ENCODE data around the gene NR4A2. TPM values are rescaled to one million over a fixed set of nuclear protein-coding genes. Genes with fewer than 3 reads are reported as not detected.

Gene NR4A2
- total RNA-seq, 1 experiment from 2014 or later: 1.1 TPM

- Histone ChIP-seq H3K36me3 (ENCODE audit: insufficient read depth, low read length, poor library complexity, severe bottlenecking) (no peaks in the 10 kb centered on the region), H3K27ac (ENCODE audit: low read depth, low read length, poor library complexity, severe bottlenecking) (no peak overlapping the region), H3K27me3 (replicated peaks; ENCODE audit: insufficient read depth, low read depth, low read length, poor library complexity) (peaks cover 91% of the 10 kb centered on the region), H3K9me3 (ENCODE audit: low read depth, low read length, poor library complexity, severe bottlenecking) (no peaks in the 10 kb centered on the region), H3K4me1 (ENCODE audit: insufficient read depth, low read length, poor library complexity, severe bottlenecking) (peaks cover 5% of the 10 kb centered on the region), H3K4me3 (ENCODE audit: low read depth, low read length, poor library complexity, severe bottlenecking) (no peak overlapping the region)
- no TSS peak for BruUV-seq (replicated peaks)
- intact Hi-C loops (cut with micrococcal nuclease; ENCODE audit: unreplicated experiment): no loop called here
- CTCF ChIA-PET: no interaction called here
- POLR2A ChIA-PET (ENCODE audit: low non-redundant PET): no interaction called here
- no peak for DNase-seq (ENCODE audit: low spot score)
- TF ChIP-seq CTCF (conservative IDR thresholded peaks at IDR 0.05; ENCODE audit: low read depth, low read length) (no peak), EZH2 (IDR thresholded peaks at IDR 0.05; ENCODE audit: borderline replicate concordance, low read depth, low read length, poor library complexity, severe bottlenecking) (no peak)
Observed at GRCh38 chr2:156319811-156320485, 12.6 kb downstream of the NR4A2 start.

- intact Hi-C loops (cut with micrococcal nuclease; ENCODE audit: unreplicated experiment): no loop called here
- CTCF ChIA-PET: interaction anchor here (0.6 kb wide), 1 partner anchor 18 kb away, joined by 4 read pairs; no protein-coding TSS in a partner anchor
- Histone ChIP-seq H3K36me3 (ENCODE audit: insufficient read depth, low read length, poor library complexity, severe bottlenecking) (no peaks in the 10 kb centered on the region), H3K27me3 (replicated peaks; ENCODE audit: insufficient read depth, low read depth, low read length, poor library complexity) (peaks cover 96% of the 10 kb centered on the region), H3K9me3 (ENCODE audit: low read depth, low read length, poor library complexity, severe bottlenecking) (no peaks in the 10 kb centered on the region), H3K4me1 (ENCODE audit: insufficient read depth, low read length, poor library complexity, severe bottlenecking) (peaks cover 5% of the 10 kb centered on the region), H3K4me3 (ENCODE audit: low read depth, low read length, poor library complexity, severe bottlenecking) (no peak overlapping the region), H3K27ac (ENCODE audit: low read depth, low read length, poor library complexity, severe bottlenecking) (no peak overlapping the region)
- DNase-seq (ENCODE audit: low spot score): no peak
- no peak for TF ChIP-seq EZH2 (IDR thresholded peaks at IDR 0.05; ENCODE audit: borderline replicate concordance, low read depth, low read length, poor library complexity, severe bottlenecking)
- no peak for TF ChIP-seq CTCF (conservative IDR thresholded peaks at IDR 0.05; ENCODE audit: low read depth, low read length)
- BruUV-seq (replicated peaks): no TSS peak
- POLR2A ChIA-PET (ENCODE audit: low non-redundant PET): no interaction called here
Observed at GRCh38 chr2:156317631-156318030, 14.9 kb downstream of the NR4A2 start.

GRCh38 chr2:156311976-156312375 is 20.5 kb downstream of the NR4A2 start:
- Histone ChIP-seq H3K4me1 (ENCODE audit: insufficient read depth, low read length, poor library complexity, severe bottlenecking) (no peaks in the 10 kb centered on the region), H3K27me3 (replicated peaks; ENCODE audit: insufficient read depth, low read depth, low read length, poor library complexity) (peaks cover 57% of the 10 kb centered on the region), H3K36me3 (ENCODE audit: insufficient read depth, low read length, poor library complexity, severe bottlenecking) (no peaks in the 10 kb centered on the region), H3K4me3 (ENCODE audit: low read depth, low read length, poor library complexity, severe bottlenecking) (no peak overlapping the region), H3K9me3 (ENCODE audit: low read depth, low read length, poor library complexity, severe bottlenecking) (no peaks in the 10 kb centered on the region), H3K27ac (ENCODE audit: low read depth, low read length, poor library complexity, severe bottlenecking) (no peak overlapping the region)
- TF ChIP-seq EZH2 (IDR thresholded peaks at IDR 0.05; ENCODE audit: borderline replicate concordance, low read depth, low read length, poor library complexity, severe bottlenecking) (no peak), CTCF (conservative IDR thresholded peaks at IDR 0.05; ENCODE audit: low read depth, low read length) (no peak)
- DNase-seq (ENCODE audit: low spot score): no peak
- ChIA-PET POLR2A (ENCODE audit: low non-redundant PET) (interaction anchor here (0.6 kb wide), 1 partner anchor 17 kb away, joined by 3 read pairs; no protein-coding TSS in a partner anchor), CTCF (no interaction called here)
- no TSS peak for BruUV-seq (replicated peaks)
- intact Hi-C loops (cut with micrococcal nuclease; ENCODE audit: unreplicated experiment): no loop called here
